GM12873 (cell line): ENCODE results near the gene GOT2.

Source experiments
- TF ChIP-seq, protein P1 (sequence below): IDR thresholded peaks from 2 replicates; pipeline ENCODE4 v1.5.1; 2012; ENCODE audit warnings: low read depth, mild to moderate bottlenecking, moderate library complexity, low read length, control low read depth; ENCODE audit not compliant: insufficient read depth; ENCODE audit errors: missing control alignments

Gene GOT2

DNA sequence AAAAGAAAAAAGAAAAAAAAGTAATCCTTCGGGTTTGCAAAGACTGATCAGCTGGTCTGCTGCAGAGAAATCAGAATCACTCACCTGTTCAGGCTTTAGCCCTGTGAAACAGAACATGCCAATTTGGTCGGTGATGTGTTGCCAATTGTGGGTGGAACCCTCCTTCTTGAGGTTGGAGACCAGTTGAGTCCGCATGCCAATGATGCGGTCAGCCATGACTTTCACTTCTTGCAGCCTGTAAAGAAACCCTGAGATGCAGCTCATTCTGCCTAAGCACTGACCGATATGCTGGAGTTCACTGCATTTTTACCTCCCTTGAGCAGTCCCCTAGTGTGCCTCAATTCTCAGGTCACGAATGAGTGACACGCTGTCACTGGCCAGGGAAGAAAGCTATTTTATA, 24.8 kb downstream of the GOT2 start:
- TF ChIP-seq, protein P1, sequence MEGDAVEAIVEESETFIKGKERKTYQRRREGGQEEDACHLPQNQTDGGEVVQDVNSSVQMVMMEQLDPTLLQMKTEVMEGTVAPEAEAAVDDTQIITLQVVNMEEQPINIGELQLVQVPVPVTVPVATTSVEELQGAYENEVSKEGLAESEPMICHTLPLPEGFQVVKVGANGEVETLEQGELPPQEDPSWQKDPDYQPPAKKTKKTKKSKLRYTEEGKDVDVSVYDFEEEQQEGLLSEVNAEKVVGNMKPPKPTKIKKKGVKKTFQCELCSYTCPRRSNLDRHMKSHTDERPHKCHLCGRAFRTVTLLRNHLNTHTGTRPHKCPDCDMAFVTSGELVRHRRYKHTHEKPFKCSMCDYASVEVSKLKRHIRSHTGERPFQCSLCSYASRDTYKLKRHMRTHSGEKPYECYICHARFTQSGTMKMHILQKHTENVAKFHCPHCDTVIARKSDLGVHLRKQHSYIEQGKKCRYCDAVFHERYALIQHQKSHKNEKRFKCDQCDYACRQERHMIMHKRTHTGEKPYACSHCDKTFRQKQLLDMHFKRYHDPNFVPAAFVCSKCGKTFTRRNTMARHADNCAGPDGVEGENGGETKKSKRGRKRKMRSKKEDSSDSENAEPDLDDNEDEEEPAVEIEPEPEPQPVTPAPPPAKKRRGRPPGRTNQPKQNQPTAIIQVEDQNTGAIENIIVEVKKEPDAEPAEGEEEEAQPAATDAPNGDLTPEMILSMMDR: no peak

DNA sequence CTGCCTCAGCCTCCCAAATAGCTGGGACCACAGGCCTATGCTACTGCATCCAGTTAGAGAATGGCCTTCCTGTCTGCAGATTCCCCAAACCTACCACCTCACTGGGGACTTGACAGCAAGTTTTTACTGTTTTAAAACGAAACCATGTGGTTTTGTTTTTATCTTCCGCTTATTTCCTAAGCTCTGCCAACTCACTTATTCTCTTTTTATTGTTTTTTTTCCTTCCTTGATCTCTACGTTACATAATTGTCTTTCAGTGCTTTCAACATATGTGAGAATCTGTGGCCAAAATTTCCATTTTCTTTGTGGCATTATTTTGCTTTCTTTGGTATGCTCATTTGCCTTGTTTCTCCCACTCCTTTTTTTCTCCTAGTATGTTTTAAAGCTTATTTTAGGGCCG, 35.0 kb downstream of the GOT2 start:
- TF ChIP-seq, protein P1: no peak

DNA sequence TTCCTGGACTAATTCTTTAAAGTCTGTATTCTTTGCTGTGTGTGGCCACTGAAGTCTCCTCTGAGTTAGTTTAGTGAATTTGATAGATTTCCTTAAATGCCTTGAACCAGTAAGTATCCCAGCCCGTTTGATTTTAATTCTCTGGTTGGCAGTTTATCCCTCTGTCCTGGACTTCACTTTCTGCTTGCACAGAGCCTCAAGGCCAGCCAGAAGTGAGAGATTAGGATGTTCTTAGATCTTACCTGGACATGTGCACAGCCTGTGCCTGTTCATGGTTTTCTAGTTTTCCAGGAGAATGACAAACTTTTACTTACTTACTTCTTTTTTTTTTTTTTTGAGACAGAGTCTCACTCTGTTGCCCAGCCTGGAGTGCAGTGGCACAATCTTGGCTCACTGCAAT, 38.7 kb downstream of the GOT2 start:
- TF ChIP-seq, protein P1: no peak

DNA sequence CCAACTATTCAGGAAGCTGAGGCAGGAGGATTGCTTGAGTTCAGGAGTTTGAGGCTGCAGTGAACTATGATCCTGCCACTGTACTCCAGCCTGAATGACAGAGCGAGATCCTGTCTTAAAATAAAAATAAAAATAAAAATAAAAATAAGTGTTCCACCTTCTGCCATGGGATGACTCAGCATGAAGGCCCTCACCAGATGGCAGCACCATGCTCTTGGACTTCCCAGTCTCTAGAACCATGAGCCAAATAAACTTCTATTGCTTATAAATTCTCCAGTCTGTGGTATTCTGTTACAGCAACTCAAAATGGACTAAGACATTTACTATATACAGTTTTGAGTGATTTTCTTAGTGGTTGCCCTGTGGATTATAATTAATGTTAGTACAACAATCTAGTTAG, 41.7 kb downstream of the GOT2 start:
- TF ChIP-seq, protein P1: no peak

DNA sequence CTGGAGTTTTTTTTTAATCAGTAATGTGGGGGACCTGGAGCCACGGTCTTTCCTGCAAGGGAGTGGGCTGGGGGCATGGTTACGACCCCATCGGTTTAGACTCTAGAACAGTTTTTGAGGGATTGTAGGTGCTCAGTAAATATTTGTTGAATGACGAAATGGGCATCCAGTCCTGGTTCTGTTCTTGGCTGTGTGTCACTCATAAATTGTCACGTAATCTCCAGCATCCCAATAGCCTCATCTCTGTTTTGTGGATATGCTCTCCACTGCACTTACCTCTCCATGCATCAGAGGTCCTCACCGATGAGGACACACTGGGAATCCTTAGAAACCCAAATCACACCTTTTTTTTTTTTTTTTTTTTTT, 49.0 kb downstream of the GOT2 start:
- TF ChIP-seq, protein P1: no peak

DNA sequence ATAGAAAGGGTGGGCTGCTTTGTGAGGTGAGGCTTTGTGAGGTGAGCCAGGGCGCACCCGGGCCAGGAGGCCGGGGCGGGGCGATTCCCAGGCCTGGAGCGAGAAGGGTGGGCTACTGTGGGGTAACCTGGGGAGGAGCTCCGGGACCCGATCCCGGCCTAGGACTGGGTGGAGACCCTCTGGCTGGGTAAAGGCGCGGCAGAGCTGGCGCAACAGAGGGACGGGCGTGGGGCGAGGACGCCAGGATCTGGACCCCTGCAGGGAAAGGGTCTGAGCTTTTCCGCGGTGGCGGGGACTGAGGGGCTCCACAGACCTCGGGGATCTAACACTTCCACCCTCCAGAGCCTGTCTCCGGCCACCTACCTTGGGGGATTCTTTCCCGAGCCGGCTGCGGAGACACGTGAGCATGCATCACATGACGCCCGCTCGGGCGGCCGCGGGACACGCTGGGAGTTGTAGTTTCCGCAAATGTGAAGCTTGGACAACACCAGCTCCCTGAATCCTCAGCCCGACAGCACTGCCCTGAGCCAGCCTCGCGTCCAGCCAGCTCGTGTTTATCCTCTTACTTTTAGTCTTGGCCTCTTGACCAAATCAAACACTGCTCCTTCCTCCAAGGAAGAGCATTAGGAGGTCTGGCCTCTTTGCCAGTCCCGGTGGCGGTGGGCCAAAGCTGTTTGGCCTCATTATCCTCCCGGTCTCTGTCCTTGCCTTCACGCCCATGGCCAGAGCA, 49.6 kb downstream of the GOT2 start, which contains the start of gene SLC38A7:
SLC38A7 (minus strand) TSS at position 417 of the 730 bp plus-strand sequence. CDS start 4,644 bp downstream, outside the sequence.
- TF ChIP-seq, protein P1: no peak

DNA sequence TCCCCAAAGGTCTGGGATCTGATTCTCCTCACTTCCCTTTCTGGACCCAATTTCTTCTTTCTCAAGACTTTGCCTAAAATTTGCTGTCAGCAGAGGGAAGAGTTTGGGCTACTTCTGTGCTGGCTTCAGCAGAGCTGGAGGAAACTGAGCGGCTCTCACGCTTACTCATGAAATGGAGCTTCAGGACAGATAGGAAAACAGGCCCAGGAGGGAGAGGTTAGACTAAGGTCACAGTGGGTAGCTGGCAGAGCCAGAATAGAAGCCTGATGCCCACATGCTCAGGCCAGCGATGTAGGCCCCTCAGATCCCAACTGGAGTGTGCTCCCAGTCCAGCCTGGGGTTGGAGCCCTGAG, 50.1 kb downstream of the GOT2 start:
- TF ChIP-seq, protein P1: no peak
